ENCODE measurements around the gene VAV2.
A peak's percentile ranks its signal among the peaks of the same experiment; 100 is the strongest.

Gene VAV2

GRCh38 chr9:133836001-133836758 is 155.9 kb downstream of the VAV2 start (continued):
- TF ChIP-seq CSRNP3 (CRISPR knock-in tag; IDR thresholded peaks at IDR 0.05) (no peak), ISL1 (CRISPR knock-in tag; IDR thresholded peaks at IDR 0.05) (no peak)

GRCh38 chr9:133835262-133835901 is 156.7 kb downstream of the VAV2 start:
- TF ChIP-seq SNAI2 (CRISPR knock-in tag; IDR thresholded peaks at IDR 0.05) (no peak), BACH2 (CRISPR knock-in tag; IDR thresholded peaks at IDR 0.05; ENCODE audit: borderline replicate concordance) (no peak), TOX (CRISPR knock-in tag; IDR thresholded peaks at IDR 0.05; ENCODE audit: borderline replicate concordance) (no peak), PATZ1 (CRISPR knock-in tag; IDR thresholded peaks at IDR 0.05; ENCODE audit: borderline replicate concordance) (no peak), ZFP30 (CRISPR knock-in tag; IDR thresholded peaks at IDR 0.05) (no peak), CSDC2 (CRISPR knock-in tag; IDR thresholded peaks at IDR 0.05) (no peak), CREB5 (CRISPR knock-in tag; IDR thresholded peaks at IDR 0.05; ENCODE audit: low read depth) (no peak), ARNTL (CRISPR knock-in tag; IDR thresholded peaks at IDR 0.05; ENCODE audit: borderline replicate concordance, low read depth) (no peak), ZNF8 (CRISPR knock-in tag; IDR thresholded peaks at IDR 0.05) (no peak), ESRRG (CRISPR knock-in tag; IDR thresholded peaks at IDR 0.05) (no peak), ZNF565 (CRISPR knock-in tag; conservative IDR thresholded peaks at IDR 0.05; ENCODE audit: low read depth) (no peak), TSHZ2 (CRISPR knock-in tag; IDR thresholded peaks at IDR 0.05) (no peak), ZNF70 (CRISPR knock-in tag; IDR thresholded peaks at IDR 0.05) (no peak)
- ATAC-seq, result peak; percentile 51; the same call in 1 of the 3 replicates

GRCh38 chr9:133834080-133834976 is 157.8 kb downstream of the VAV2 start:
- no peak for TF ChIP-seq ZFP30 (CRISPR knock-in tag; IDR thresholded peaks at IDR 0.05)
- no peak for TF ChIP-seq CSDC2 (CRISPR knock-in tag; IDR thresholded peaks at IDR 0.05)
- TF ChIP-seq ZFP3 (CRISPR knock-in tag; IDR thresholded peaks at IDR 0.05), result no peak
- TF ChIP-seq TCF4 (CRISPR knock-in tag; IDR thresholded peaks at IDR 0.05; ENCODE audit: borderline replicate concordance), result no peak
- TF ChIP-seq ARNTL (CRISPR knock-in tag; IDR thresholded peaks at IDR 0.05; ENCODE audit: borderline replicate concordance, low read depth), result no peak
- no peak for TF ChIP-seq GLIS3 (CRISPR knock-in tag; IDR thresholded peaks at IDR 0.05)
- TF ChIP-seq PPARA (CRISPR knock-in tag; IDR thresholded peaks at IDR 0.05; ENCODE audit: borderline replicate concordance), result no peak
- no peak for TF ChIP-seq ESRRG (CRISPR knock-in tag; IDR thresholded peaks at IDR 0.05)
- TF ChIP-seq ZC3H10 (CRISPR knock-in tag; IDR thresholded peaks at IDR 0.05), result no peak
- no peak for TF ChIP-seq TOX (CRISPR knock-in tag; IDR thresholded peaks at IDR 0.05; ENCODE audit: borderline replicate concordance)
- TF ChIP-seq POU6F1 (CRISPR knock-in tag; IDR thresholded peaks at IDR 0.05; ENCODE audit: borderline replicate concordance, low read depth), result no peak
- no peak for TF ChIP-seq ZNF8 (CRISPR knock-in tag; IDR thresholded peaks at IDR 0.05)
- TF ChIP-seq ISL1 (CRISPR knock-in tag; IDR thresholded peaks at IDR 0.05), result no peak
- TF ChIP-seq BACH2 (CRISPR knock-in tag; IDR thresholded peaks at IDR 0.05; ENCODE audit: borderline replicate concordance), result no peak
- no peak for ATAC-seq
